ENCODE measurements around the gene RRM1. TPM values are rescaled to one million over a fixed set of nuclear protein-coding genes. Genes with fewer than 3 reads are reported as not detected.

Gene RRM1
- total and polyA plus RNA-seq, 10 of the 15 experiments (the other 5 are each of a cell fraction or from before 2014, with no cell fraction given): 94.0 to 255 (median 148) TPM

DNA sequence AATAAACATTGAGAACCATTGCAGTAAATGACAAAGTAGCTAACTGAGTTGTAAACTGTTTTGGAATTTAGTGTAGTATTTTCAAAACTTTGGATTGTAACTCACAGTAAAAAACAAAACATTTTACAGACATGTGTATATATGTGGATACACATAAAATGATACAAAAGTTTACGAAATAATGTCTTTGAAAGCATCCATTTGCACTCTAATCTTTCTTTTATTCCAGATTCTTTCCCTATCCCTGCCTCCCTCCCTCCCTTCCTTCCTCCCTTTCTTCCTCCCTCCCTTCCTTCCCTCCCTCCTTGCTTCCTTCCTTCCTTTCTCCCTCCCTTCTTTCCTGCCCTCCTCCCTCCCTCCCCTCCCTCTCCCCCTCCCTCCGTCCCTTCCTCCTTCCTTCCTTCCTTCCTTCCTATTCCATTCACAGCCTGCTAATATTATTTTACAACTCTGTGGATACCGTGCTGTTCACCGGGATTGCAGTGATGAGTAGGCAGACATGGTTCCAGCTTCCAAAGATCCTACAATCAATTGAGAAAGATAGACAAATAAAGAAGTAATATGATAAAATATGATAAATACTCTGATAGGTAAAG, 3.5 kb downstream of the RRM1 start (continued):
- TF ChIP-seq, protein P1, sequence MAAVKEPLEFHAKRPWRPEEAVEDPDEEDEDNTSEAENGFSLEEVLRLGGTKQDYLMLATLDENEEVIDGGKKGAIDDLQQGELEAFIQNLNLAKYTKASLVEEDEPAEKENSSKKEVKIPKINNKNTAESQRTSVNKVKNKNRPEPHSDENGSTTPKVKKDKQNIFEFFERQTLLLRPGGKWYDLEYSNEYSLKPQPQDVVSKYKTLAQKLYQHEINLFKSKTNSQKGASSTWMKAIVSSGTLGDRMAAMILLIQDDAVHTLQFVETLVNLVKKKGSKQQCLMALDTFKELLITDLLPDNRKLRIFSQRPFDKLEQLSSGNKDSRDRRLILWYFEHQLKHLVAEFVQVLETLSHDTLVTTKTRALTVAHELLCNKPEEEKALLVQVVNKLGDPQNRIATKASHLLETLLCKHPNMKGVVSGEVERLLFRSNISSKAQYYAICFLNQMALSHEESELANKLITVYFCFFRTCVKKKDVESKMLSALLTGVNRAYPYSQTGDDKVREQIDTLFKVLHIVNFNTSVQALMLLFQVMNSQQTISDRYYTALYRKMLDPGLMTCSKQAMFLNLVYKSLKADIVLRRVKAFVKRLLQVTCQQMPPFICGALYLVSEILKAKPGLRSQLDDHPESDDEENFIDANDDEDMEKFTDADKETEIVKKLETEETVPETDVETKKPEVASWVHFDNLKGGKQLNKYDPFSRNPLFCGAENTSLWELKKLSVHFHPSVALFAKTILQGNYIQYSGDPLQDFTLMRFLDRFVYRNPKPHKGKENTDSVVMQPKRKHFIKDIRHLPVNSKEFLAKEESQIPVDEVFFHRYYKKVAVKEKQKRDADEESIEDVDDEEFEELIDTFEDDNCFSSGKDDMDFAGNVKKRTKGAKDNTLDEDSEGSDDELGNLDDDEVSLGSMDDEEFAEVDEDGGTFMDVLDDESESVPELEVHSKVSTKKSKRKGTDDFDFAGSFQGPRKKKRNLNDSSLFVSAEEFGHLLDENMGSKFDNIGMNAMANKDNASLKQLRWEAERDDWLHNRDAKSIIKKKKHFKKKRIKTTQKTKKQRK (IDR thresholded peaks at IDR 0.05; ENCODE audit: low read depth, low read length): no peak
- TF ChIP-seq HCFC1 (IDR thresholded peaks at IDR 0.05; ENCODE audit: low read length): no peak

DNA sequence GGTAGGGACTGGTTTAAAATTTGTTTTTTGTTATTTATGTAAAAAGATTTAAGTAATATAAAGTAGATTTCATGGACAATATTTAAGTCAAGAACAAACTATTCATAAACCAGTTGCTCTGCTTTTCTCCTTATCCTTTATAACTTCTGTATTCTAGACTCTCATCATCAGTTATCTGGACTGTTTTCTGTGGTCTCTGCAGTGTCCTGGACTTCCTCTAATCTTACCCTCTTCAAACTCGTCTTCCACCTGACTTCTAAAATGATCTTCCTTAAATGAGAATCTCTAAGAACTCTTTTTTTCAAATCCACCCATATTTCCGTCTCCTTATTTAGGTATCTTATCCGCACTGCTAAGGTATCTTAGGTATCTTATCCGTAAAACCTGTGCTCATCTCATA, 8.1 kb downstream of the RRM1 start:
- H3K36me3 ChIP-seq (ENCODE audit: control insufficient read depth in 2 of 2, insufficient read depth in 2 of 2, low read length in 1 of 2): peaks cover 0 to 12% of the 10 kb centered on the region in 2 experiments; a peak in 3 of 4 replicates
- FAIRE-seq (no peak), DNase-seq (ENCODE audit: low read depth, low spot score) (no peak), ATAC-seq (no peak)
- no peaks in the 10 kb centered on the region for H3K27me3 ChIP-seq (replicated peaks in 1 of 2; ENCODE audit: control insufficient read depth in 2 of 2, insufficient read depth in 2 of 2, low read length in 1 of 2)
- intact Hi-C loops (cut with micrococcal nuclease; ENCODE audit: unreplicated experiment): no loop called here
- no peak overlapping the region for H3K4me2 ChIP-seq (ENCODE audit: control insufficient read depth, insufficient read depth)
- no peaks in the 10 kb centered on the region for H3K9me3 ChIP-seq (replicated peaks; ENCODE audit: control insufficient read depth, insufficient read depth, low read length)
- H2AFZ ChIP-seq (ENCODE audit: control insufficient read depth, low read depth, low read length): no peak overlapping the region
- 88% methylated on average over 4 of the region's 4 CpGs for WGBS (ENCODE audit: insufficient coverage, insufficient replicate concordance, low lambda C conversion rate, missing lambda C conversion rate)
- ChIA-PET POLR2A (no interaction called here), SMC1A (ENCODE audit: uncharacterized antibody, unreplicated experiment) (no interaction called here), RAD21 (ENCODE audit: unreplicated experiment) (interaction anchor here (0.6 kb wide), 1 partner anchor 248 kb away, joined by 3 read pairs; the partner anchor contains the start of gene STIM1), CTCF (no interaction called here)
- no peak overlapping the region for H3K9ac ChIP-seq (ENCODE audit: control insufficient read depth, insufficient read depth, low read length)
- H3K4me3 ChIP-seq: no peak overlapping the region
- in situ Hi-C loops (cut with MboI): no loop called here
- TF ChIP-seq NFYA (IDR thresholded peaks at IDR 0.05; ENCODE audit: borderline replicate concordance, low read depth, low read length) (no peak), MTA3 (IDR thresholded peaks at IDR 0.05; ENCODE audit: borderline replicate concordance, low read length) (no peak), ZZZ3 (IDR thresholded peaks at IDR 0.05; ENCODE audit: control insufficient read depth, insufficient read length, low read depth) (no peak), YBX1 (IDR thresholded peaks at IDR 0.05) (no peak), NR2F1 (conservative IDR thresholded peaks at IDR 0.05) (no peak), HCFC1 (IDR thresholded peaks at IDR 0.05; ENCODE audit: low read length) (no peak), FOXK2 (IDR thresholded peaks at IDR 0.05) (no peak), SRF (IDR thresholded peaks at IDR 0.05; ENCODE audit: low read depth in 2 of 2, low read length in 2 of 2) (no peak), PAX5 (IDR thresholded peaks at IDR 0.05; ENCODE audit: borderline replicate concordance, low read depth, low read length) (no peak), RELA (IDR thresholded peaks at IDR 0.05; ENCODE audit: borderline replicate concordance, partially characterized antibody) (no peak)
- TF ChIP-seq, protein P2, sequence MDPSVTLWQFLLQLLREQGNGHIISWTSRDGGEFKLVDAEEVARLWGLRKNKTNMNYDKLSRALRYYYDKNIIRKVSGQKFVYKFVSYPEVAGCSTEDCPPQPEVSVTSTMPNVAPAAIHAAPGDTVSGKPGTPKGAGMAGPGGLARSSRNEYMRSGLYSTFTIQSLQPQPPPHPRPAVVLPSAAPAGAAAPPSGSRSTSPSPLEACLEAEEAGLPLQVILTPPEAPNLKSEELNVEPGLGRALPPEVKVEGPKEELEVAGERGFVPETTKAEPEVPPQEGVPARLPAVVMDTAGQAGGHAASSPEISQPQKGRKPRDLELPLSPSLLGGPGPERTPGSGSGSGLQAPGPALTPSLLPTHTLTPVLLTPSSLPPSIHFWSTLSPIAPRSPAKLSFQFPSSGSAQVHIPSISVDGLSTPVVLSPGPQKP (IDR thresholded peaks at IDR 0.05; ENCODE audit: low read depth, low read length): no peak
- TF ChIP-seq, protein P3, sequence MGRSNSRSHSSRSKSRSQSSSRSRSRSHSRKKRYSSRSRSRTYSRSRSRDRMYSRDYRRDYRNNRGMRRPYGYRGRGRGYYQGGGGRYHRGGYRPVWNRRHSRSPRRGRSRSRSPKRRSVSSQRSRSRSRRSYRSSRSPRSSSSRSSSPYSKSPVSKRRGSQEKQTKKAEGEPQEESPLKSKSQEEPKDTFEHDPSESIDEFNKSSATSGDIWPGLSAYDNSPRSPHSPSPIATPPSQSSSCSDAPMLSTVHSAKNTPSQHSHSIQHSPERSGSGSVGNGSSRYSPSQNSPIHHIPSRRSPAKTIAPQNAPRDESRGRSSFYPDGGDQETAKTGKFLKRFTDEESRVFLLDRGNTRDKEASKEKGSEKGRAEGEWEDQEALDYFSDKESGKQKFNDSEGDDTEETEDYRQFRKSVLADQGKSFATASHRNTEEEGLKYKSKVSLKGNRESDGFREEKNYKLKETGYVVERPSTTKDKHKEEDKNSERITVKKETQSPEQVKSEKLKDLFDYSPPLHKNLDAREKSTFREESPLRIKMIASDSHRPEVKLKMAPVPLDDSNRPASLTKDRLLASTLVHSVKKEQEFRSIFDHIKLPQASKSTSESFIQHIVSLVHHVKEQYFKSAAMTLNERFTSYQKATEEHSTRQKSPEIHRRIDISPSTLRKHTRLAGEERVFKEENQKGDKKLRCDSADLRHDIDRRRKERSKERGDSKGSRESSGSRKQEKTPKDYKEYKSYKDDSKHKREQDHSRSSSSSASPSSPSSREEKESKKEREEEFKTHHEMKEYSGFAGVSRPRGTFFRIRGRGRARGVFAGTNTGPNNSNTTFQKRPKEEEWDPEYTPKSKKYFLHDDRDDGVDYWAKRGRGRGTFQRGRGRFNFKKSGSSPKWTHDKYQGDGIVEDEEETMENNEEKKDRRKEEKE (IDR thresholded peaks at IDR 0.05): no peak
- H3K27ac ChIP-seq (ENCODE audit: control insufficient read depth, insufficient read depth): no peak overlapping the region
- no peaks in the 10 kb centered on the region for H3K4me1 ChIP-seq (ENCODE audit: control insufficient read depth, insufficient read depth, low read length)
- BruUV-seq (replicated peaks): no TSS peak
- no peaks in the 10 kb centered on the region for H4K20me1 ChIP-seq (ENCODE audit: control insufficient read depth, insufficient read depth)
- peaks cover 35% of the 10 kb centered on the region for H3K79me2 ChIP-seq (ENCODE audit: control insufficient read depth, insufficient read depth, low read length)
